ENCODE measurements around the gene TEX11. TPM values are rescaled to one million over a fixed set of nuclear protein-coding genes. Genes with fewer than 3 reads are reported as not detected.

TEX11 gene
- total and polyA plus RNA-seq, 2 of the 13 experiments (the other 11 are each of a cell fraction or from before 2014, with no cell fraction given), result not detected

DNA sequence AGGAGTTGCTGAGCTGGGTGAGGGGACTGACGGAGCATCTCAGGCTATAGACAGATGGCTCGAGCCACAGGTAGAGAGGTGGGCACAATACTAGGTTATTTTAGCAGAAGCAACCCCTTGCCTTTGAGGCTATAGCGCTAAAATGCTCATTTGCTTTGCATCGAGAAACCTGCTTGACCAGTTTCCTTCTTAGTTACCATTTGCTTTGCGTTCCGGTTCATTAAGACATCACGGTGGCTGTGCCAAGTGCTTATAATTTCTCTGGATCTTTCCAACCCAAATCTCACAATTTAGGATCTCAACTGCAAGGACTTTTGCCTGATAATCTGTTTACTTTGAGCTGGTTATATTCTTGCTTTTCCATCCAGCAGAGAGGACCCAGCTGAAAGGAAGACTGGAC lies 423.0 kb downstream of the TEX11 start:
- no peak overlapping the region for H3K9ac ChIP-seq (ENCODE audit: insufficient read depth, low read depth, low read length)
- H3K36me3 ChIP-seq (replicated peaks in 1 of 2; ENCODE audit: control insufficient read depth in 1 of 2, insufficient read depth in 2 of 2, low read length in 2 of 2), result peaks cover 0 to 5% of the 10 kb centered on the region in 2 experiments; a peak in 1 of 5 replicates
- TF ChIP-seq ZNF431 (CRISPR knock-in tag; IDR thresholded peaks at IDR 0.05; ENCODE audit: borderline replicate concordance, low read depth) (no peak), ZNF598 (CRISPR knock-in tag; IDR thresholded peaks at IDR 0.05; ENCODE audit: borderline replicate concordance) (no peak), MAF1 (CRISPR knock-in tag; IDR thresholded peaks at IDR 0.05; ENCODE audit: borderline replicate concordance) (no peak), ASH2L (IDR thresholded peaks at IDR 0.05; ENCODE audit: insufficient read length, low read depth, low read length) (no peak), DPF2 (CRISPR knock-in tag; IDR thresholded peaks at IDR 0.05; ENCODE audit: borderline replicate concordance, low read depth) (no peak), ZNF20 (CRISPR knock-in tag; IDR thresholded peaks at IDR 0.05) (no peak), ZNF296 (CRISPR knock-in tag; conservative IDR thresholded peaks at IDR 0.05) (no peak), ZNF792 (CRISPR knock-in tag; IDR thresholded peaks at IDR 0.05) (no peak), YY1 (IDR thresholded peaks at IDR 0.05; ENCODE audit: insufficient read depth, insufficient replicate concordance, low read depth, low read length) (no peak)
- TF ChIP-seq, protein P1, sequence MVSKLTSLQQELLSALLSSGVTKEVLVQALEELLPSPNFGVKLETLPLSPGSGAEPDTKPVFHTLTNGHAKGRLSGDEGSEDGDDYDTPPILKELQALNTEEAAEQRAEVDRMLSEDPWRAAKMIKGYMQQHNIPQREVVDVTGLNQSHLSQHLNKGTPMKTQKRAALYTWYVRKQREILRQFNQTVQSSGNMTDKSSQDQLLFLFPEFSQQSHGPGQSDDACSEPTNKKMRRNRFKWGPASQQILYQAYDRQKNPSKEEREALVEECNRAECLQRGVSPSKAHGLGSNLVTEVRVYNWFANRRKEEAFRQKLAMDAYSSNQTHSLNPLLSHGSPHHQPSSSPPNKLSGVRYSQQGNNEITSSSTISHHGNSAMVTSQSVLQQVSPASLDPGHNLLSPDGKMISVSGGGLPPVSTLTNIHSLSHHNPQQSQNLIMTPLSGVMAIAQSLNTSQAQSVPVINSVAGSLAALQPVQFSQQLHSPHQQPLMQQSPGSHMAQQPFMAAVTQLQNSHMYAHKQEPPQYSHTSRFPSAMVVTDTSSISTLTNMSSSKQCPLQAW (CRISPR knock-in tag; IDR thresholded peaks at IDR 0.05), result no peak
- TF ChIP-seq, protein P2, sequence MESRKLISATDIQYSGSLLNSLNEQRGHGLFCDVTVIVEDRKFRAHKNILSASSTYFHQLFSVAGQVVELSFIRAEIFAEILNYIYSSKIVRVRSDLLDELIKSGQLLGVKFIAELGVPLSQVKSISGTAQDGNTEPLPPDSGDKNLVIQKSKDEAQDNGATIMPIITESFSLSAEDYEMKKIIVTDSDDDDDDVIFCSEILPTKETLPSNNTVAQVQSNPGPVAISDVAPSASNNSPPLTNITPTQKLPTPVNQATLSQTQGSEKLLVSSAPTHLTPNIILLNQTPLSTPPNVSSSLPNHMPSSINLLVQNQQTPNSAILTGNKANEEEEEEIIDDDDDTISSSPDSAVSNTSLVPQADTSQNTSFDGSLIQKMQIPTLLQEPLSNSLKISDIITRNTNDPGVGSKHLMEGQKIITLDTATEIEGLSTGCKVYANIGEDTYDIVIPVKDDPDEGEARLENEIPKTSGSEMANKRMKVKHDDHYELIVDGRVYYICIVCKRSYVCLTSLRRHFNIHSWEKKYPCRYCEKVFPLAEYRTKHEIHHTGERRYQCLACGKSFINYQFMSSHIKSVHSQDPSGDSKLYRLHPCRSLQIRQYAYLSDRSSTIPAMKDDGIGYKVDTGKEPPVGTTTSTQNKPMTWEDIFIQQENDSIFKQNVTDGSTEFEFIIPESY (CRISPR knock-in tag; IDR thresholded peaks at IDR 0.05), result no peak
- no peak overlapping the region for H3K27ac ChIP-seq (ENCODE audit: extremely low read length, insufficient read depth, low read length)
- no peak overlapping the region for H3K4me3 ChIP-seq (replicated peaks in 1 of 3; ENCODE audit: insufficient read depth in 1 of 3, low read depth in 2 of 3, low read length in 3 of 3)
- ATAC-seq (no peak), DNase-seq (ENCODE audit: low spot score) (no peak), FAIRE-seq (no peak)
- no peaks in the 10 kb centered on the region for H3K79me2 ChIP-seq (ENCODE audit: insufficient read depth, low read length)
- H3K27me3 ChIP-seq (ENCODE audit: control insufficient read depth in 1 of 2, insufficient read depth in 2 of 2, low read length in 2 of 2), result no peaks in the 10 kb centered on the region
- H2AFZ ChIP-seq (ENCODE audit: low read length), result no peak overlapping the region
- intact Hi-C loops (cut with micrococcal nuclease; ENCODE audit: unreplicated experiment) (no loop called here), in situ Hi-C loops (cut with HindIII; ENCODE audit: extremely low pct_ligation_motif_present, low pct_unique_long_range_greater_than_20kb) (no loop called here)
- H3K4me2 ChIP-seq (ENCODE audit: low read depth, low read length), result no peak overlapping the region
- BruUV-seq (replicated peaks), result no TSS peak
- WGBS (ENCODE audit: low lambda C conversion rate), result 98% methylated on average over 6 of the region's 7 CpGs
- POLR2A ChIA-PET, result no interaction called here
- CTCF ChIA-PET (ENCODE audit: low intra/inter-chr PET ratio, low total read pairs), result no interaction called here
- H3K9me3 ChIP-seq (ENCODE audit: low read length), result no peaks in the 10 kb centered on the region
- H3K4me1 ChIP-seq (ENCODE audit: insufficient read depth, low read length), result no peaks in the 10 kb centered on the region
- H4K20me1 ChIP-seq (ENCODE audit: insufficient read depth, low read length), result no peaks in the 10 kb centered on the region
